ENCODE data around the gene UCK1. TPM values are rescaled to one million over a fixed set of nuclear protein-coding genes. Genes with fewer than 3 reads are reported as not detected.

UCK1 gene
- total and polyA plus RNA-seq, 8 donors, result 9.9 to 143 (median 31.6) TPM

DNA sequence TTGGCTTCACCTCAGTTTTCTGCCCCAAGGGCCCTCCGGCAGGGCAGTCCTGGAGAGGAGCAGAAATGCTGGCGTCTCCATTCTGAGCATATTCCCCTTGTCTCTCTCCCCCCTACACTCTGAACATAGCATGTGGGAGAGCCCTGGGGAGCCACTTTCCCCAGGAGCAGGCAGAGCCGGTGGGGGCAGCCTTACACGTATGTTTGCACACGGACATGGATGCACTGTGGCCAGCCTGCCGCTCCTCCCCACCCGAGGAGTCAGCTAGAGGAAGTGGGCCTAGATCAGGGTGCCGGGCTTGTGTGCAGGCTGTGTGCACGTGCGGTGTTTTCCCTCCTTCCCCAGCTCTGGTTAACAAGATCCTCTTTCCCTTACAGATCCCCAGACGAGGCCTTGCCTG lies 53.7 kb downstream of the UCK1 start:
- Histone ChIP-seq H3K36me3 (peaks cover 90 to 100% (median 98%) of the 10 kb centered on the region in 4 donors), H3K27ac (no peak overlapping the region), H3K4me1 (no peaks in the 10 kb centered on the region), H3K4me3 (no peak overlapping the region), H3K9me3 (no peaks in the 10 kb centered on the region), H3K27me3 (no peaks in the 10 kb centered on the region)
- 81 to 90% (median 85%) methylated on average over 4 to 11 of the region's 11 CpGs for WGBS, 5 donors
- no peak for TF ChIP-seq POLR2A (IDR thresholded peaks at IDR 0.05)
- DNase-seq, result no peak
- intact Hi-C loops (cut with DNase I; ENCODE audit: low total_unique reads), result no loop called here

- intact Hi-C loops (cut with DNase I; ENCODE audit: low total_unique reads), result no loop called here
- 75 to 94% (median 89%) methylated on average over 7 to 18 of the region's 18 CpGs for WGBS, 5 donors
- H3K27me3 ChIP-seq, result no peaks in the 10 kb centered on the region
Measured at GRCh38 chr9:131476777-131477345, 54.2 kb downstream of the UCK1 start.

DNA sequence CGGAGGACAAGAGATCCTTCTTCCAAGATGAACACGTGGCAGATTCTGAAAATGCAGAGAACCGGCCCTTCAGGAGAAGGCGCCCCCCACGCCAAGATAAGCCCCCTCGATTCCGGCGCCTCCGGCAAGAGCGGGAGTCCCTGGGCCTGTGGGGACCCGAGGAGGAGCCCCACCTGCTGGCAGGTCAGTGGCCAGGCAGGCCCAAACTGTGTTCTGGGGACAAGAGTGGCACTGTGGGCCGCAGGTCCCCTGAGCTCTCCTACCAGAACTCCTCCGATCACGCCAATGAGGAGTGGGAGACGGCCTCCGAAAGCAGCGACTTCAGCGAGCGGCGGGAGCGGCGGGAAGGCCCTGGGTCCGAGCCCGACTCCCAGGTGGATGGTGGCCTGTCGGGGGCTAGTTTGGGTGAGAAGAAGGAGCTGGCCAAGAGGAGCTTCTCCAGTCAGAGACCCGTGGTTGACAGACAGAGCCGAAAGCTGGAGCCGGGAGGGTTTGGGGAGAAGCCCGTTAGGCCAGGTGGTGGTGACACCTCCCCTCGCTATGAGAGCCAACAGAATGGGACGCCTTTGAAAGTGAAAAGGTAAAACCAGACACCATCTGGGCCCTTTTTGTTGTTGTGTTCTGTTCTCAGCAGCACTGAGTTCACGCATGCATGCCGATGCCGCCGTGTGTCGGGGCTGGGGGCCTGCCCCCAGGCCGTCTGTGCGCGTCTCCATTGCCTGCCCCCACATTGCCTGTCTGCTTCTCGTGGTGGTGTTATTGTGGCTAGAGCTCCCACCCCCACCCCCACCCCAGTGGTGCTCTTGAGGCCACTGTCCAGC lies 54.9 kb downstream of the UCK1 start:
- 85 to 91% (median 89%) methylated on average over 36 to 40 of the region's 40 CpGs for WGBS, 5 donors
- Histone ChIP-seq H3K27ac (no peak overlapping the region), H3K27me3 (no peaks in the 10 kb centered on the region), H3K36me3 (peaks cover 90 to 100% (median 98%) of the 10 kb centered on the region in 4 donors), H3K9me3 (no peaks in the 10 kb centered on the region), H3K4me1 (no peaks in the 10 kb centered on the region), H3K4me3 (no peak overlapping the region)
- DNase-seq, result no peak
- no peak for TF ChIP-seq EP300 (IDR thresholded peaks at IDR 0.05)
- TF ChIP-seq, protein P1, sequence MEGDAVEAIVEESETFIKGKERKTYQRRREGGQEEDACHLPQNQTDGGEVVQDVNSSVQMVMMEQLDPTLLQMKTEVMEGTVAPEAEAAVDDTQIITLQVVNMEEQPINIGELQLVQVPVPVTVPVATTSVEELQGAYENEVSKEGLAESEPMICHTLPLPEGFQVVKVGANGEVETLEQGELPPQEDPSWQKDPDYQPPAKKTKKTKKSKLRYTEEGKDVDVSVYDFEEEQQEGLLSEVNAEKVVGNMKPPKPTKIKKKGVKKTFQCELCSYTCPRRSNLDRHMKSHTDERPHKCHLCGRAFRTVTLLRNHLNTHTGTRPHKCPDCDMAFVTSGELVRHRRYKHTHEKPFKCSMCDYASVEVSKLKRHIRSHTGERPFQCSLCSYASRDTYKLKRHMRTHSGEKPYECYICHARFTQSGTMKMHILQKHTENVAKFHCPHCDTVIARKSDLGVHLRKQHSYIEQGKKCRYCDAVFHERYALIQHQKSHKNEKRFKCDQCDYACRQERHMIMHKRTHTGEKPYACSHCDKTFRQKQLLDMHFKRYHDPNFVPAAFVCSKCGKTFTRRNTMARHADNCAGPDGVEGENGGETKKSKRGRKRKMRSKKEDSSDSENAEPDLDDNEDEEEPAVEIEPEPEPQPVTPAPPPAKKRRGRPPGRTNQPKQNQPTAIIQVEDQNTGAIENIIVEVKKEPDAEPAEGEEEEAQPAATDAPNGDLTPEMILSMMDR (IDR thresholded peaks at IDR 0.05), result peak in 5 of 7 experiments; percentile 17 to 42 (median 22)
- intact Hi-C loops (cut with DNase I; ENCODE audit: low total_unique reads), result no loop called here

More at GRCh38 chr9:131476777-131477345, 54.2 kb downstream of the UCK1 start:
- no peak for TF ChIP-seq POLR2A (IDR thresholded peaks at IDR 0.05)
- TF ChIP-seq, protein P1 (IDR thresholded peaks at IDR 0.05), result no peak
- TF ChIP-seq EP300 (IDR thresholded peaks at IDR 0.05), result no peak
- TF ChIP-seq POLR2AphosphoS5 (IDR thresholded peaks at IDR 0.05), result no peak
- Histone ChIP-seq H3K9me3 (no peaks in the 10 kb centered on the region), H3K27ac (no peak overlapping the region), H3K36me3 (peaks cover 90 to 100% (median 98%) of the 10 kb centered on the region in 4 donors), H3K4me1 (no peaks in the 10 kb centered on the region), H3K4me3 (no peak overlapping the region)
- DNase-seq, result no peak

DNA sequence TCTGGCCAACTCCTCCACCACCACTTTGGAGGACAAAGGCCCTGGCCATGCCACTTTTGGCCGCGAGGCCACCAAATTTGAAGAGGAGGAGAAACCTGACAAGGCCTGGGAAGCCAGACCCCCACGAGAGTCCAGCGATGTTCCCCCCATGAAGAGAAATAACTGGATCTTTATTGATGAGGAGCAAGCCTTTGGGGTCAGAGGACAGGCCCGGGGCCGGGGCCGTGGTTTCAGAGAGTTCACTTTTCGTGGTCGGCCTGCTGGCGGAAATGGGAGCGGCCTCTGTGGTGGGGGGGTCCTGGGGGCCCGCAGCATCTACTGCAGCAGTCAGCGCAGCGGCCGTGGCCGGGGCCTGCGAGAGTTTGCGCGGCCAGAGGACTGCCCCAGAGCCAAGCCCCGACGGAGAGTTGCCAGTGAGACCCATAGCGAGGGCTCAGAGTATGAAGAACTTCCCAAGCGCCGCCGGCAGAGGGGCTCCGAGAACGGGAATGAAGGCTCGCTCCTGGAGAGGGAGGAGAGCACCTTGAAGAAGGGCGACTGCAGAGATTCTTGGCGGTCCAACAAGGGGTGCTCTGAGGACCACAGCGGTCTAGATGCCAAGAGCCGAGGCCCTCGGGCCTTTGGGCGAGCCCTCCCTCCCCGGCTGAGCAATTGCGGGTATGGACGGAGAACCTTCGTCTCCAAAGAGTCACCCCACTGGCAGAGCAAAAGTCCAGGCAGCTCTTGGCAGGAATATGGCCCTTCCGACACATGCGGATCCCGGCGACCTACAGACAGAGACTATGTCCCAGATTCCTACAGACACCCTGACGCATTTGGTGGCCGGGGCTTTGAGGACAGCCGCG lies 55.7 kb downstream of the UCK1 start:
- Histone ChIP-seq H3K27me3 (no peaks in the 10 kb centered on the region), H3K36me3 (peaks cover 93 to 100% (median 100%) of the 10 kb centered on the region in 4 donors), H3K4me1 (no peaks in the 10 kb centered on the region), H3K9me3 (no peaks in the 10 kb centered on the region), H3K27ac (no peak overlapping the region), H3K4me3 (no peak overlapping the region)
- intact Hi-C loops (cut with DNase I; ENCODE audit: low total_unique reads), result no loop called here
- 91 to 94% (median 92%) methylated on average over 39 to 46 of the region's 46 CpGs for WGBS, 5 donors
- TF ChIP-seq, protein P1 (IDR thresholded peaks at IDR 0.05), result no peak
- TF ChIP-seq POLR2A (IDR thresholded peaks at IDR 0.05) (no peak), POLR2AphosphoS5 (IDR thresholded peaks at IDR 0.05) (no peak)
- no peak for DNase-seq

Measured in stomach (tissue), 9 donors.